IMR-90 (cell line): ENCODE data around the gene SLC8A1. TPM values are rescaled to one million over a fixed set of nuclear protein-coding genes. Genes with fewer than 3 reads are reported as not detected.

ENCODE experiments used
- ATAC-seq: fragments of 200-7000 bp; cut with Tn5 transposase; 2 replicates; pipeline ENCODE4 v1.9.1; 2020; ENCODE audit warnings: low read depth, mild to moderate bottlenecking, moderate library complexity
- BruUV-seq: library from RNA; stranded (reverse); fragments of 400-500 nt; replicated peaks from 2 replicates; lab custom pipeline; 2021; lab: Mats Ljungman, UMichigan
- CTCF ChIA-PET: fragments of 300-600 bp; formaldehyde crosslinking; extraction: SDS; loops from one replicate; lab custom pipeline; 2021; ENCODE audit warnings: antibody characterized with exemption; lab: Yijun Ruan, JAX
- POLR2A ChIA-PET: fragments of 300-600 bp; sonication (Branson Sonifier 250); formaldehyde crosslinking; loops from one replicate; lab custom pipeline; 2022; ENCODE audit warnings: antibody characterized with exemption; ENCODE audit not compliant: unreplicated experiment; lab: Charles Lee
- DNase-seq: peaks from one replicate; pipeline ENCODE4 v3.0.0; 2013
- H2AFZ ChIP-seq: replicated peaks from 2 replicates; pipeline ENCODE3; 2013; ENCODE audit warnings: low read length, mild to moderate bottlenecking; ENCODE audit not compliant: poor library complexity
- H2AK5ac ChIP-seq: 2 replicates; pipeline ENCODE4 v1.6.1; 2013; ENCODE audit warnings: low read depth, low read length, inconsistent platforms
- H2AK9ac ChIP-seq: replicated peaks from 2 replicates; pipeline ENCODE3; 2013; ENCODE audit warnings: mild to moderate bottlenecking, low read depth, low read length, moderate library complexity; ENCODE audit not compliant: poor library complexity
- H2BK120ac ChIP-seq: 2 replicates; pipeline ENCODE4 v1.6.1; 2013; ENCODE audit warnings: low read depth, low read length, inconsistent platforms
- H2BK15ac ChIP-seq: 3 replicates; pipeline ENCODE4 v1.6.1; 2013; ENCODE audit warnings: low read depth, low read length, inconsistent platforms
- H2BK20ac ChIP-seq: 2 replicates; pipeline ENCODE4 v1.6.1; 2013; ENCODE audit warnings: low read depth, mild to moderate bottlenecking, inconsistent platforms, low read length, moderate library complexity
- H2BK5ac ChIP-seq: 2 replicates; pipeline ENCODE4 v1.6.1; 2013; ENCODE audit warnings: mild to moderate bottlenecking, low read depth, low read length, inconsistent platforms; ENCODE audit not compliant: poor library complexity, severe bottlenecking
- H3K14ac ChIP-seq: replicated peaks from 2 replicates; pipeline ENCODE4 v1.6.1; 2013; ENCODE audit warnings: low read depth, low read length, inconsistent platforms
- H3K18ac ChIP-seq: 2 replicates; pipeline ENCODE4 v1.6.1; 2013; ENCODE audit warnings: low read depth, low read length, control low read depth
- H3K23ac ChIP-seq: 2 replicates; pipeline ENCODE4 v1.6.1; 2013; ENCODE audit warnings: low read depth, low read length, inconsistent platforms
- H3K27ac ChIP-seq: 2 replicates; pipeline ENCODE4 v1.5.1; 2013; ENCODE audit warnings: mild to moderate bottlenecking, control low read depth, low read length; ENCODE audit not compliant: insufficient read depth
- H3K27me3 ChIP-seq: 2 replicates; pipeline ENCODE4 v1.6.1; 2013; ENCODE audit warnings: low read length; ENCODE audit not compliant: control insufficient read depth, insufficient read depth
- H3K36me3 ChIP-seq: 2 replicates; pipeline ENCODE4 v1.6.1; 2013; ENCODE audit warnings: low read length, mixed read lengths; ENCODE audit not compliant: control insufficient read depth, insufficient read depth
- H3K4ac ChIP-seq: 2 replicates; pipeline ENCODE4 v1.6.1; 2013; ENCODE audit warnings: low read depth, low read length, inconsistent platforms
- H3K4me1 ChIP-seq: 2 replicates; pipeline ENCODE4 v1.6.1; 2013; ENCODE audit warnings: low read length, mixed read lengths; ENCODE audit not compliant: control insufficient read depth, insufficient read depth
- H3K4me2 ChIP-seq: 2 replicates; pipeline ENCODE4 v1.6.1; 2013; ENCODE audit warnings: low read depth, mild to moderate bottlenecking, control low read depth, low read length, moderate library complexity
- H3K4me3 ChIP-seq: 2 replicates; pipeline ENCODE4 v1.5.1; 2013; ENCODE audit warnings: low read depth, mild to moderate bottlenecking, control low read depth, low read length, moderate library complexity; ENCODE audit not compliant: insufficient read depth
- H3K56ac ChIP-seq: 2 replicates; pipeline ENCODE4 v1.6.1; 2013; ENCODE audit warnings: low read length, inconsistent platforms; ENCODE audit not compliant: insufficient read depth; ENCODE audit errors: extremely low read depth
- H3K79me1 ChIP-seq, 2 experiments: 2 replicates each; pipeline ENCODE4 v1.6.1; 2013; ENCODE audit warnings: low read length in 2 of 2, inconsistent platforms in 1 of 2, low read depth in 1 of 2
- H3K9ac ChIP-seq: 2 replicates; pipeline ENCODE4 v1.6.1; 2013; ENCODE audit warnings: low read depth, low read length, control low read depth
- H3K9me1 ChIP-seq: 2 replicates; pipeline ENCODE4 v1.6.1; 2013; ENCODE audit warnings: low read length, inconsistent platforms; ENCODE audit not compliant: insufficient read depth
- H3K9me3 ChIP-seq: 2 replicates; pipeline ENCODE4 v1.6.1; 2013; ENCODE audit warnings: low read length; ENCODE audit not compliant: control insufficient read depth, insufficient read depth
- H4K20me1 ChIP-seq: 2 replicates; pipeline ENCODE4 v1.6.1; 2013; ENCODE audit warnings: low read length, inconsistent platforms; ENCODE audit not compliant: insufficient read depth
- H4K5ac ChIP-seq: 2 replicates; pipeline ENCODE4 v1.6.1; 2013; ENCODE audit warnings: mild to moderate bottlenecking, low read depth, low read length, control low read depth
- H4K8ac ChIP-seq, 2 experiments: 2 replicates each; pipeline ENCODE4 v1.6.1; 2013; ENCODE audit warnings: low read depth in 2 of 2, low read length in 2 of 2, control low read depth in 1 of 2, inconsistent platforms in 1 of 2
- H4K91ac ChIP-seq: 2 replicates; pipeline ENCODE4 v1.6.1; 2013; ENCODE audit warnings: low read depth, low read length, inconsistent platforms; ENCODE audit not compliant: insufficient read depth
- BHLHE40 ChIP-seq: fragments of 150-350 bp; IDR thresholded peaks from 2 replicates; pipeline ENCODE4 v1.6.1; 2016; ENCODE audit warnings: mild to moderate bottlenecking, low read depth, low read length
- CHD1 ChIP-seq: IDR thresholded peaks from 2 replicates; pipeline ENCODE4 v1.6.1; 2012; ENCODE audit warnings: low read depth, low read length, improper control_type of control experiment
- CTCF ChIP-seq: conservative IDR thresholded peaks from 2 replicates; pipeline ENCODE4 v1.5.1; 2012; ENCODE audit warnings: mild to moderate bottlenecking, low read depth, low read length, improper control_type of control experiment
- ELK1 ChIP-seq: fragments of 150-350 bp; IDR thresholded peaks from 2 replicates; pipeline ENCODE4 v1.6.1; 2016; ENCODE audit warnings: low read depth, mild to moderate bottlenecking, low read length, moderate library complexity, borderline replicate concordance
- FOS ChIP-seq: fragments of 150-350 bp; IDR thresholded peaks from 2 replicates; pipeline ENCODE4 v1.6.1; 2016; ENCODE audit warnings: low read depth, low read length
- MXI1 ChIP-seq: IDR thresholded peaks from 2 replicates; pipeline ENCODE4 v1.6.1; 2012; ENCODE audit warnings: low read depth, mild to moderate bottlenecking, low read length, moderate library complexity, borderline replicate concordance
- NFE2L2 ChIP-seq: fragments of 150-350 bp; IDR thresholded peaks from 2 replicates; pipeline ENCODE4 v1.6.1; 2016; ENCODE audit warnings: low read depth, mild to moderate bottlenecking, low read length
- POLR2A ChIP-seq: IDR thresholded peaks from 2 replicates; pipeline ENCODE4 v1.6.1; 2012; ENCODE audit warnings: mild to moderate bottlenecking, low read depth, low read length
- RAD21 ChIP-seq: IDR thresholded peaks from 2 replicates; pipeline ENCODE4 v1.6.1; 2012; ENCODE audit warnings: low read length, improper control_type of control experiment
- RCOR1 ChIP-seq: IDR thresholded peaks from 2 replicates; pipeline ENCODE4 v1.6.1; 2012; ENCODE audit warnings: mild to moderate bottlenecking, low read length, improper control_type of control experiment; ENCODE audit not compliant: insufficient replicate concordance
- USF2 ChIP-seq: fragments of 150-350 bp; IDR thresholded peaks from 2 replicates; pipeline ENCODE4 v1.6.1; 2017; ENCODE audit warnings: mild to moderate bottlenecking, antibody characterized with exemption, low read length, low read depth
- WGBS, 2 experiments: methylation state at CpG; one replicate each; pipeline versions ENCODE4 v1.1.5 to v1.1.7; 2013; ENCODE audit warnings: missing lambda C conversion rate in 2 of 2; ENCODE audit not compliant: insufficient read length in 1 of 2; ENCODE audit errors: extremely low coverage in 2 of 2; 5-methylcytosine and 5-hydroxymethylcytosine counted together
- dilution Hi-C: fragments of 300-500 bp; cut with HindIII; formaldehyde crosslinking; loops from one replicate; pipeline ENCODE4 v1.14.3; 2018; ENCODE audit warnings: low sequenced_read_pairs; ENCODE audit not compliant: unreplicated experiment
- in situ Hi-C: fragments of 300-500 bp; cut with MboI; formaldehyde crosslinking; loops from 3 replicates; pipeline ENCODE4 v1.14.3; 2019; ENCODE audit warnings: low sequenced_read_pairs, inconsistent platforms, mixed read lengths
- intact Hi-C: fragments of 100-400 bp; cut with micrococcal nuclease; formaldehyde crosslinking; loops from 2 replicates; pipeline ENCODE4 v1.10.0; 2022
- polyA plus RNA-seq, 3 experiments: library from polyadenylated mRNA; depleted of rRNA; stranded (reverse); fragments of >200 nt; gene quantifications; 2 replicates each; pipeline ENCODE4 v1.2.3, GENCODE V29; 2012; ENCODE audit warnings: low replicate concordance in 1 of 3
- total RNA-seq: library from RNA; depleted of rRNA; stranded (reverse); fragments of >200 nt; gene quantifications from 2 replicates; pipeline ENCODE4 v1.2.3, GENCODE V29; 2012

SLC8A1 gene
- total and polyA plus RNA-seq, 2 of the 4 experiments (the other 2 are of a cell fraction) = 7.7 to 57.0 TPM

- H2AFZ ChIP-seq = no peak overlapping the region
- no peak overlapping the region for H4K5ac ChIP-seq
- no peaks in the 10 kb centered on the region for H3K9me3 ChIP-seq
- H2BK15ac ChIP-seq = no peak overlapping the region
- no peaks in the 10 kb centered on the region for H3K36me3 ChIP-seq
- no peak overlapping the region for H2BK120ac ChIP-seq
- H2BK20ac ChIP-seq = no peak overlapping the region
- no peaks in the 10 kb centered on the region for H3K27me3 ChIP-seq
- H3K9ac ChIP-seq = no peak overlapping the region
- peaks cover 2% of the 10 kb centered on the region; the same call in 1 of the 2 replicates for H3K9me1 ChIP-seq
- no peak for ATAC-seq
- H3K79me1 ChIP-seq = peaks cover 3 to 22% of the 10 kb centered on the region in 2 experiments; a peak in 3 of 4 replicates
- no peak overlapping the region for H3K56ac ChIP-seq
- WGBS, 2 experiments = no CpG with 5 or more reads among the region's 2 CpGs
- no peak overlapping the region for H2AK9ac ChIP-seq
- BruUV-seq = no TSS peak
- dilution Hi-C loops = no loop called here
- no peak overlapping the region for H3K27ac ChIP-seq
- no peak overlapping the region for H3K4me2 ChIP-seq
- intact Hi-C loops = no loop called here
- no peak overlapping the region for H3K23ac ChIP-seq
- H3K4me1 ChIP-seq = peaks cover 8% of the 10 kb centered on the region
- H2AK5ac ChIP-seq = no peak overlapping the region
- TF ChIP-seq RCOR1 = no peak
- TF ChIP-seq FOS = no peak
- TF ChIP-seq MXI1 = no peak
- TF ChIP-seq POLR2A = no peak
- TF ChIP-seq CHD1 = no peak
- no peak for TF ChIP-seq NFE2L2
- TF ChIP-seq BHLHE40 = no peak
- TF ChIP-seq ELK1 = no peak
- no peak for TF ChIP-seq RAD21
- TF ChIP-seq CTCF = no peak
- no peak for TF ChIP-seq USF2
- H3K14ac ChIP-seq = no peak overlapping the region
- in situ Hi-C loops = no loop called here
- no peaks in the 10 kb centered on the region for H4K20me1 ChIP-seq
- DNase-seq = no peak
- H3K4me3 ChIP-seq = no peak overlapping the region
- H2BK5ac ChIP-seq = no peak overlapping the region
- CTCF ChIA-PET = interaction anchor here (0.5 to 1.9 kb wide), 3 partner anchors 10 to 108 kb away, joined by 3 to 4 read pairs (median 3); no protein-coding TSS in a partner anchor
- no peak overlapping the region for H3K18ac ChIP-seq
- POLR2A ChIA-PET = no interaction called here
- H3K4ac ChIP-seq = no peak overlapping the region
- H4K8ac ChIP-seq = no peak overlapping the region
- H4K91ac ChIP-seq = no peak overlapping the region
These were observed 202.3 kb downstream of the SLC8A1 start for GRCh38 chr2:40249577-40249976.
